A549 (cell line): ENCODE measurements around the gene COG8. TPM values are rescaled to one million over a fixed set of nuclear protein-coding genes. Genes with fewer than 3 reads are reported as not detected.

Source experiments
- ATAC-seq, 2 experiments: fragments of 200-7000 bp in 1 of 2; fragments of >200 bp in 1 of 2; cut with Nextera tagmentation in 1 of 2; cut with Tn5 transposase in 1 of 2; 3 replicates each; pipeline versions ENCODE4 v1.8.0 to v1.9.1; 2018 to 2020; ENCODE audit warnings: mild to moderate bottlenecking in 1 of 2, moderate library complexity in 1 of 2
- CTCF ChIA-PET: fragments of 300-600 bp; sonication (Branson Sonifier 250); formaldehyde crosslinking; extraction: SDS; loops from one replicate; lab custom pipeline; 2021; ENCODE audit warnings: antibody characterized with exemption, inconsistent platforms; lab: Yijun Ruan, JAX
- POLR2A ChIA-PET: fragments of 350-600 bp; formaldehyde crosslinking; extraction: SDS; loops from one replicate; lab custom pipeline; 2021; ENCODE audit warnings: antibody characterized with exemption, inconsistent platforms; lab: Yijun Ruan, JAX
- DNase-seq, 2 experiments: peaks; one replicate each; pipeline versions ENCODE4 v3.0.0 to v3.0.0-alpha.2; 2011 to 2016; ENCODE audit warnings: low read depth in 1 of 2, low spot score in 1 of 2
- FAIRE-seq: peaks from 2 replicates; lab custom pipeline; 2011; peaks lifted over from hg19 to GRCh38; lab: Jason Lieb, UNC
- H3K27ac ChIP-seq, 2 experiments: fragments of >200 bp; sonication (Bioruptor Twin); formaldehyde crosslinking; 3 replicates each; pipeline ENCODE4 v1.5.1; 2016 to 2017
- H3K4me1 ChIP-seq: fragments of >200 bp; sonication (Bioruptor Twin); formaldehyde crosslinking; 3 replicates; pipeline ENCODE4 v1.6.1; 2016
- H3K4me2 ChIP-seq: fragments of >200 bp; sonication (Bioruptor Twin); formaldehyde crosslinking; 3 replicates; pipeline ENCODE4 v1.6.1; 2016
- H3K4me3 ChIP-seq: fragments of >200 bp; sonication (Bioruptor Twin); formaldehyde crosslinking; 3 replicates; pipeline ENCODE4 v1.5.1; 2016
- H3K9me3 ChIP-seq: fragments of >200 bp; sonication (Bioruptor Twin); formaldehyde crosslinking; 3 replicates; pipeline ENCODE4 v1.6.1; 2016
- CBX2 ChIP-seq: fragments of 200-600 bp; sonication (generic); IDR thresholded peaks from 2 replicates; pipeline ENCODE4 v1.6.1; 2016; ENCODE audit warnings: low read depth, mild to moderate bottlenecking, borderline replicate concordance
- CBX8 ChIP-seq: fragments of 200-600 bp; sonication (generic); IDR thresholded peaks from 2 replicates; pipeline ENCODE4 v1.6.1; 2016
- CHD2 ChIP-seq: fragments of 150-350 bp; IDR thresholded peaks from 2 replicates; pipeline ENCODE4 v1.6.1; 2014; ENCODE audit warnings: low read length; ENCODE audit not compliant: partially characterized antibody
- CHD4 ChIP-seq: fragments of 200-600 bp; sonication (generic); IDR thresholded peaks from 2 replicates; pipeline ENCODE4 v1.6.1; 2016; ENCODE audit warnings: antibody characterized with exemption, mild to moderate bottlenecking, borderline replicate concordance
- EHMT2 ChIP-seq: fragments of 200-600 bp; sonication (generic); IDR thresholded peaks from 2 replicates; pipeline ENCODE4 v1.6.1; 2016; ENCODE audit warnings: antibody characterized with exemption, low read depth, mild to moderate bottlenecking, moderate library complexity
- EP300 ChIP-seq, 2 experiments: fragments of >200 bp; sonication (Bioruptor Twin); formaldehyde crosslinking; IDR thresholded peaks; 2 replicates in 1 of 2; 3 replicates in 1 of 2; pipeline ENCODE4 v1.6.1; 2016 to 2017
- ESRRA ChIP-seq: fragments of 150-350 bp; IDR thresholded peaks from 2 replicates; pipeline ENCODE4 v1.6.1; 2014; ENCODE audit warnings: mild to moderate bottlenecking, low read length, borderline replicate concordance
- FOSB ChIP-seq: fragments of 250-450 bp; sonication (Bioruptor Pico); IDR thresholded peaks from 2 replicates; pipeline ENCODE4 v1.5.0; 2020; ENCODE audit warnings: mild to moderate bottlenecking, moderate library complexity
- FOXS1 ChIP-seq: fragments of 250-450 bp; sonication (Bioruptor Pico); IDR thresholded peaks from 2 replicates; pipeline ENCODE4 v1.5.0; 2020; ENCODE audit warnings: mild to moderate bottlenecking, moderate library complexity
- GATA3 ChIP-seq: IDR thresholded peaks from 2 replicates; pipeline ENCODE4 v1.6.1; 2012; ENCODE audit warnings: borderline replicate concordance
- HOXB13 ChIP-seq: fragments of 250-450 bp; sonication (Bioruptor Pico); IDR thresholded peaks from 2 replicates; pipeline ENCODE4 v1.5.0; 2020; ENCODE audit warnings: low read depth, mild to moderate bottlenecking, moderate library complexity
- JUNB ChIP-seq: fragments of >200 bp; sonication (Bioruptor Twin); formaldehyde crosslinking; IDR thresholded peaks from 2 replicates; pipeline ENCODE4 v1.6.1; 2016
- KDM5A ChIP-seq: fragments of 200-600 bp; sonication (generic); IDR thresholded peaks from 2 replicates; pipeline ENCODE4 v1.6.1; 2016; ENCODE audit warnings: antibody characterized with exemption, mild to moderate bottlenecking
- MYC ChIP-seq: IDR thresholded peaks from 2 replicates; pipeline ENCODE4 v1.6.1; 2012; ENCODE audit warnings: mild to moderate bottlenecking, inconsistent platforms, low read length, improper control_type of control experiment, borderline replicate concordance
- NR3C1 ChIP-seq: fragments of >200 bp; sonication (Bioruptor Twin); formaldehyde crosslinking; IDR thresholded peaks from 3 replicates; pipeline ENCODE4 v1.6.1; 2017
- PHF8 ChIP-seq: fragments of 200-600 bp; sonication (generic); IDR thresholded peaks from 2 replicates; pipeline ENCODE4 v1.6.1; 2016; ENCODE audit warnings: low read depth, mild to moderate bottlenecking, antibody characterized with exemption, moderate library complexity, borderline replicate concordance
- POLR2A ChIP-seq: IDR thresholded peaks from 2 replicates; pipeline ENCODE4 v1.6.1; 2012; ENCODE audit warnings: mild to moderate bottlenecking, low read length
- RAD21 ChIP-seq, 2 experiments: fragments of >200 bp in 1 of 2; sonication (Bioruptor Twin) in 1 of 2; formaldehyde crosslinking in 1 of 2; IDR thresholded peaks in 1 of 2; conservative IDR thresholded peaks in 1 of 2; 2 replicates in 1 of 2; 3 replicates in 1 of 2; pipeline ENCODE4 v1.6.1; 2012 to 2018; ENCODE audit warnings: inconsistent platforms in 1 of 2
- RARB ChIP-seq: fragments of 250-450 bp; sonication (Bioruptor Pico); IDR thresholded peaks from 2 replicates; pipeline ENCODE4 v1.8.0; 2021; ENCODE audit warnings: mild to moderate bottlenecking, moderate library complexity
- RNF2 ChIP-seq: fragments of 200-600 bp; sonication (generic); IDR thresholded peaks from 2 replicates; pipeline ENCODE4 v1.6.1; 2016; ENCODE audit warnings: low read depth, mild to moderate bottlenecking, antibody characterized with exemption, moderate library complexity, borderline replicate concordance
- SMC3 ChIP-seq: fragments of >200 bp; sonication (Bioruptor Twin); formaldehyde crosslinking; IDR thresholded peaks from 3 replicates; pipeline ENCODE4 v1.6.1; 2018; ENCODE audit warnings: inconsistent platforms
- TFCP2L1 ChIP-seq: fragments of 250-450 bp; sonication (Bioruptor Pico); IDR thresholded peaks from 2 replicates; pipeline ENCODE4 v1.5.0; 2021; ENCODE audit warnings: mild to moderate bottlenecking
- ZSCAN20 ChIP-seq: fragments of 250-450 bp; sonication (Bioruptor Pico); IDR thresholded peaks from 2 replicates; pipeline ENCODE4 v1.8.0; 2022; ENCODE audit warnings: mild to moderate bottlenecking, moderate library complexity
- WGBS: methylation state at CpG from one replicate; pipeline ENCODE4 v1.1.6; 2017; ENCODE audit errors: missing lambda C conversion rate; 5-methylcytosine and 5-hydroxymethylcytosine counted together
- polyA plus RNA-seq, 4 experiments: library from polyadenylated mRNA; depleted of rRNA in 3 of 4; stranded (reverse); fragments of >200 nt; fragmentation: RNase III in 1 of 4; extraction: RNeasy Plus Mini Kit Qiagen cat#74134 plus additional on column Dnase treatment in 1 of 4; gene quantifications; 2 replicates in 3 of 4; 3 replicates in 1 of 4; pipeline ENCODE4 v1.2.3, GENCODE V29; 2011 to 2017
- TF ChIP-seq, protein P1 (sequence below): fragments of 450-650 bp; IDR thresholded peaks from 2 replicates; pipeline ENCODE4 v1.6.1; 2014; ENCODE audit warnings: antibody characterized with exemption
- TF ChIP-seq, protein P2 (sequence below): IDR thresholded peaks from 2 replicates; pipeline ENCODE4 v1.6.1; 2012
- TF ChIP-seq, protein P3 (sequence below): fragments of 200-600 bp; sonication (generic); IDR thresholded peaks from 2 replicates; pipeline ENCODE4 v1.6.1; 2016; ENCODE audit warnings: antibody characterized with exemption, mild to moderate bottlenecking, moderate library complexity

The COG8 gene
- polyA plus RNA-seq, 2 of the 4 experiments (the other 2 are of a cell fraction): 21.4 to 24.3 TPM

DNA sequence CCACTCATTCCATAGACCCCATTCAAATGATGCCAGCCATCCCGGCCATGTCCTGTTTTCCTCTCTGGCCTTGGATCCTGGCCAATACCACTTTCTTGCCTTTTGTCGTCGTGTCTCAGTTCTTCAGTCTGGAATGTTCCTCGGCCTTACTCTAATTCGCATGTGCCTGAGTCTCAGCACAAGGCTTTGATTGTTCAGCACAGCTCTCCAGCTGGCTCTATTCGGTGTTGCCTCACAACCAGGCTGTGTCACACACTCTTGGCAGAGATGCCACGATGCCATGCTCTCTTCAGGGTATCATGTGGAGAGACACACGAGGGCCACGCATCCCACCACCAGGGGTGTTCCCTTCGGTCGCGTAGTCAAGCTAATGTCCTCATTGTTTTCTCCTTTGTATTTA lies 30.0 kb downstream of the COG8 start:
- Histone ChIP-seq H3K9me3 (no peaks in the 10 kb centered on the region), H3K4me3 (no peak overlapping the region), H3K4me2 (no peak overlapping the region), H3K27ac (no peak overlapping the region), H3K4me1 (peaks cover 13% of the 10 kb centered on the region; the same call in 2 of the 3 replicates)
- FAIRE-seq: no peak
- DNase-seq: no peak
- CTCF ChIA-PET: no interaction called here
- POLR2A ChIA-PET: no interaction called here
- WGBS: 93% methylated on average over 12 of the region's 12 CpGs
- no peak for ATAC-seq
- TF ChIP-seq, protein P1, sequence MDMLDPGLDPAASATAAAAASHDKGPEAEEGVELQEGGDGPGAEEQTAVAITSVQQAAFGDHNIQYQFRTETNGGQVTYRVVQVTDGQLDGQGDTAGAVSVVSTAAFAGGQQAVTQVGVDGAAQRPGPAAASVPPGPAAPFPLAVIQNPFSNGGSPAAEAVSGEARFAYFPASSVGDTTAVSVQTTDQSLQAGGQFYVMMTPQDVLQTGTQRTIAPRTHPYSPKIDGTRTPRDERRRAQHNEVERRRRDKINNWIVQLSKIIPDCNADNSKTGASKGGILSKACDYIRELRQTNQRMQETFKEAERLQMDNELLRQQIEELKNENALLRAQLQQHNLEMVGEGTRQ: no peak
- TF ChIP-seq CHD2 (no peak), TFCP2L1 (no peak), FOSB (CRISPR knock-in tag) (no peak), CBX8 (no peak), EHMT2 (no peak), CHD4 (no peak), RNF2 (no peak), GATA3 (no peak)
- TF ChIP-seq, protein P2, sequence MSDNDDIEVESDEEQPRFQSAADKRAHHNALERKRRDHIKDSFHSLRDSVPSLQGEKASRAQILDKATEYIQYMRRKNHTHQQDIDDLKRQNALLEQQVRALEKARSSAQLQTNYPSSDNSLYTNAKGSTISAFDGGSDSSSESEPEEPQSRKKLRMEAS: no peak
- TF ChIP-seq, protein P3, sequence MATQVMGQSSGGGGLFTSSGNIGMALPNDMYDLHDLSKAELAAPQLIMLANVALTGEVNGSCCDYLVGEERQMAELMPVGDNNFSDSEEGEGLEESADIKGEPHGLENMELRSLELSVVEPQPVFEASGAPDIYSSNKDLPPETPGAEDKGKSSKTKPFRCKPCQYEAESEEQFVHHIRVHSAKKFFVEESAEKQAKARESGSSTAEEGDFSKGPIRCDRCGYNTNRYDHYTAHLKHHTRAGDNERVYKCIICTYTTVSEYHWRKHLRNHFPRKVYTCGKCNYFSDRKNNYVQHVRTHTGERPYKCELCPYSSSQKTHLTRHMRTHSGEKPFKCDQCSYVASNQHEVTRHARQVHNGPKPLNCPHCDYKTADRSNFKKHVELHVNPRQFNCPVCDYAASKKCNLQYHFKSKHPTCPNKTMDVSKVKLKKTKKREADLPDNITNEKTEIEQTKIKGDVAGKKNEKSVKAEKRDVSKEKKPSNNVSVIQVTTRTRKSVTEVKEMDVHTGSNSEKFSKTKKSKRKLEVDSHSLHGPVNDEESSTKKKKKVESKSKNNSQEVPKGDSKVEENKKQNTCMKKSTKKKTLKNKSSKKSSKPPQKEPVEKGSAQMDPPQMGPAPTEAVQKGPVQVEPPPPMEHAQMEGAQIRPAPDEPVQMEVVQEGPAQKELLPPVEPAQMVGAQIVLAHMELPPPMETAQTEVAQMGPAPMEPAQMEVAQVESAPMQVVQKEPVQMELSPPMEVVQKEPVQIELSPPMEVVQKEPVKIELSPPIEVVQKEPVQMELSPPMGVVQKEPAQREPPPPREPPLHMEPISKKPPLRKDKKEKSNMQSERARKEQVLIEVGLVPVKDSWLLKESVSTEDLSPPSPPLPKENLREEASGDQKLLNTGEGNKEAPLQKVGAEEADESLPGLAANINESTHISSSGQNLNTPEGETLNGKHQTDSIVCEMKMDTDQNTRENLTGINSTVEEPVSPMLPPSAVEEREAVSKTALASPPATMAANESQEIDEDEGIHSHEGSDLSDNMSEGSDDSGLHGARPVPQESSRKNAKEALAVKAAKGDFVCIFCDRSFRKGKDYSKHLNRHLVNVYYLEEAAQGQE: no peak

DNA sequence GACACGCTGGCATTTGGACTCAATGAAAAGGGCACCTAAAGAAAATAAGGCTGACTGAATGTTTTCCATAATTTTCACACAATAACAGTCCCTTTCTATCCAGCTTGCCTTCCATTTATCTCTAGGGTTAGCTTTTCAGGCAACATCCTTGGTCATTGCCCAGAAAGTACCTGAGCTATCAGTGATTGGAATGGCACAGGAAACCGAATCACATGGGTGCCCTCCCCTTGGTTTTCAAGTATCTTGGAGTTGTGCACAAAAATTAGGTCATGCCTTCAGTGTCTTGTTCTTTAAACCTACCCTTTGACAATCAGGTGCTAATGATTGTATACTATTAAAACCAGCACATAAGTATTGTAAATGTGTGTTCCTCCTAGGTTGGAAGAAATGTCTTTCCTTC lies 31.5 kb downstream of the COG8 start:
- Histone ChIP-seq H3K9me3 (no peaks in the 10 kb centered on the region), H3K4me3 (no peak overlapping the region), H3K27ac (no peak overlapping the region), H3K4me1 (peaks cover 12% of the 10 kb centered on the region; the same call in 2 of the 3 replicates), H3K4me2 (no peak overlapping the region)
- TF ChIP-seq EHMT2 (no peak), RARB (no peak), CBX2 (no peak), NR3C1 (no peak), RAD21 (conservative IDR thresholded peaks at IDR 0.05 in 1 of 2, IDR thresholded peaks at IDR 0.05 in 1 of 2) (no peak), SMC3 (no peak), FOXS1 (no peak), MYC (no peak), ESRRA (no peak), HOXB13 (no peak), CHD2 (no peak), POLR2A (no peak), PHF8 (no peak), JUNB (no peak), KDM5A (no peak), EP300 (IDR thresholded peaks at IDR 0.05) (no peak), RNF2 (no peak), ZSCAN20 (CRISPR knock-in tag) (no peak)
- no peak for FAIRE-seq
- DNase-seq: no peak
- WGBS: 92% methylated on average over 2 of the region's 2 CpGs
- ATAC-seq: no peak
- CTCF ChIA-PET: interaction anchor here (0.5 kb wide), 1 partner anchor 115 kb away, joined by 5 read pairs; no protein-coding TSS in a partner anchor
- POLR2A ChIA-PET: interaction anchor here (0.6 kb wide), 1 partner anchor 140 kb away, joined by 4 read pairs; no protein-coding TSS in a partner anchor
